HG03066 (cell line): ENCODE measurements around the gene FAM43A.

Experiments used
- ATAC-seq: cut with Tn5 transposase; IDR thresholded peaks from one replicate; pipeline ENCODE4 v1.9.1; 2021; ENCODE audit warnings: low read depth; ENCODE audit not compliant: unreplicated experiment

FAM43A gene

GRCh38 chr3:194705227-194705626 lies 19.5 kb downstream of the FAM43A start:
- ATAC-seq = no peak

- no peak for ATAC-seq
Measured at GRCh38 chr3:194705761-194706160, 20.1 kb downstream of the FAM43A start.

- no peak for ATAC-seq
Measured at GRCh38 chr3:194707147-194707540, 21.5 kb downstream of the FAM43A start.

- ATAC-seq = no peak
Measured at GRCh38 chr3:194711286-194711685, 25.6 kb downstream of the FAM43A start.

- no peak for ATAC-seq
Measured at GRCh38 chr3:194711913-194712312, 26.2 kb downstream of the FAM43A start.

GRCh38 chr3:194713299-194714136 lies 27.8 kb downstream of the FAM43A start:
- no peak for ATAC-seq

- ATAC-seq = no peak
Measured at GRCh38 chr3:194714137-194714455, 28.4 kb downstream of the FAM43A start.

- ATAC-seq = no peak
Measured at GRCh38 chr3:194714564-194714963, 28.9 kb downstream of the FAM43A start.

GRCh38 chr3:194715022-194715800 lies 29.5 kb downstream of the FAM43A start:
- ATAC-seq = no peak

GRCh38 chr3:194718079-194718478 lies 32.4 kb downstream of the FAM43A start:
- ATAC-seq = no peak

GRCh38 chr3:194720048-194720447 lies 34.4 kb downstream of the FAM43A start:
- ATAC-seq = no peak

GRCh38 chr3:194723846-194724618 lies 38.3 kb downstream of the FAM43A start:
- no peak for ATAC-seq

GRCh38 chr3:194725346-194725745 lies 39.7 kb downstream of the FAM43A start:
- no peak for ATAC-seq

GRCh38 chr3:194727435-194728128 lies 41.9 kb downstream of the FAM43A start:
- ATAC-seq = no peak

GRCh38 chr3:194728986-194729385 lies 43.3 kb downstream of the FAM43A start:
- ATAC-seq = no peak

GRCh38 chr3:194730365-194730764 lies 44.7 kb downstream of the FAM43A start:
- no peak for ATAC-seq

GRCh38 chr3:194731506-194732073 lies 45.9 kb downstream of the FAM43A start:
- ATAC-seq = no peak

GRCh38 chr3:194732617-194733016 lies 46.9 kb downstream of the FAM43A start:
- no peak for ATAC-seq

GRCh38 chr3:194736277-194736895 lies 50.7 kb downstream of the FAM43A start:
- no peak for ATAC-seq
